Stimulated activated naive CD4-positive, alpha-beta T cell (primary cell): ENCODE data around the gene ELMOD1.
"Not testable (repeated sequence)": the region's sequence is repeated elsewhere in the genome, so short reads cannot be mapped to it uniquely, and the experiment has no call there.

Source experiments
- DNase-seq, 6 experiments: peaks; one replicate each; lab custom pipeline; 2025; lab: John Stamatoyannopoulos, UW

Gene ELMOD1

GRCh38 chr11:107590460-107591377, at the start of gene ELMOD1:
TSS of gene ELMOD1 (plus strand) at chr11:107591147. CDS start at chr11:107618190, 27,043 bp downstream.
- peak in 4 of 6 experiments; percentile 9 to 38 (median 22) for DNase-seq

DNA sequence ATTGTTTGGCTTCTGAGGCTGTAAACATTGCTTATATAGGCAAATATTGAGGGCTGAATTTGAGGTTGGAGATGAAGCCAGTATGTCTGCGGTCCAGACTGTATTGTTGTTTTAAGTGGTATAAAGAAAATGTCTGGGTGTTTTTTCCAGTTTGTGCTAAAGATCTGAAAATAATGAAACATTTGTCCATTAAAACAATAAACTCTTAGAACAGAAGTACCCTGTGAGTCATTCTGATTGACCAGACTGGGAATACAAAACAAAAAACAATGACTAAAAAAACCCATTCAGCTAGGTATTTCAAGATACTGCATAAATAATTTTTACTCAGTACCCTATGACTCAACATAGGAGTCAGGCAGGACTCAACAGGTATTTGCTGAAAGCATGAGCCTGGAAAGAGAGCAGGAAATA, 45.8 kb upstream of the ELMOD1 start:
- DNase-seq: no peak

DNA sequence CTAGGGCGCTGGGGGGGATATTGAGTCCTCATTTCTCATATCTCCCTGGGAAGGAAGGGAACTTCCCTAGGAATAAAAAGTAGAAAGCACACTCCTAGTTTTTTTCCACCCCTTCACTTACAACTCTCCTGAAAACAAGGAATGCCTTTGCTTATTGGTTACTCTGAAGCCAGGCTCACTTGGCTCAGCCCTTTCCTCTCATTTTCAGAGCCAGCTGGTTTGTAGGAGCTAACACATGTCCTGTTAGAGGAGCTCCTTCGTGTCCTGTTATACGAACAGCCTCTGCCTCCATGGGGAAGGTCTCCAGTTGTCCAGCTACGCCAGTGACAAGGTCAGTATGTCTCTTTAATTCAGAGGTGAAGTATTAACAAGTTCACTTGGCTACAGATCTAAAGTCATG, 43.0 kb upstream of the ELMOD1 start:
- DNase-seq: no peak

GRCh38 chr11:107549253-107549953, 41.5 kb upstream of the ELMOD1 start:
- peak in 4 of 6 experiments; percentile 1 to 41 (median 17) for DNase-seq

DNA sequence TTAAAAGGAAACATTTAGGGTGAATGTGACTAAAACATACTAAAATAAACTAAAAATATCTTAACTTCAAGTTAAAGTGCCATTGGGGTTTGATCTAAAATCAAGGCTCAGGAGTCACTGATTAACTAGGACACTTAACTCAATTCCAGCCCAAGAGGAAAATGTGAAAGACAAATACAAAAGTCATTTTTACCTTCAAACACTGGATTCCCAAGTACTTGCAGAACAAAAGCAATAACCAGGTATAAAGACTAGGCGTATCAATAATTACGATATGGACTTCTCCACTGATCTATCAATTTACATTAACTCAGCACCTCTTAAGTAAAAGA, 41.0 kb upstream of the ELMOD1 start:
- DNase-seq: no peak

DNA sequence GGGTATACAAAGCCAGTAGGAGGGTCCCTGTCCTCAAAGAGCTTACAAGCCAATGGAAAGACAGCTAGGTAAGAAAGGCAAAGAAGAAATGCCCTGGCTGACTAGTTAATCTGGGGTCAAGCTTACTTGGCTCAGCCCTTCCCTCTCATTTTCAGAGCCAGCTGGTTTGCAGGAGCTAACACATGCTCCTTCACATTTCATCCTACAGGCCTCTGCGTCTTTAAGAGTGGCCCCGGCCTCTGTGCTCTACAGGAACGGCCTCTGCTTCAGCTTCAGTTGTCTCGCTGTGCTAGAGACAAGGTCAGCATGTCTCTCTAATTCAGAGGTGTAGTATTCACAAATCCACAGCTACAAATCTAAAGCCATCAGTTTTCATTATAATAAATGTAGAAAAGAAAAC, 40.6 kb upstream of the ELMOD1 start:
- DNase-seq: no peak

DNA sequence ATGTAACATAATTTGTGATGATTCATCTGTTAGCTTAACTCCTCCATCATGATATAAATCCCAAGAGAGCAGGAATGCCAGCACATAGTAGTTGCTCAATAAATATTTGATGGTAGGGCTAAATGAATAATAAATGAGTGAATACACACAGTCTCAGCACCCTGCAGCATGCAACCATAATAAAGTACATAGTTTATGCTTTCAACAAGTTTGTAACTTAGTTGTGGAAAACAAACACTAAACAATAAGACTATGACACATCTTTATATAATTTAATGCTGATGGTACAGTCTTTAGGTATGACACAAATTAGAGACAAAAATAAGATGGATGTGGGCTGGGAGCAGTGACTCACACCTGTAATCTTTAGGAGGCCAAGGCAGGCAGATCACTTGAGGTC, 29.3 kb upstream of the ELMOD1 start:
- DNase-seq: no peak

GRCh38 chr11:107562647-107563208, 28.2 kb upstream of the ELMOD1 start:
- no peak for DNase-seq

DNA sequence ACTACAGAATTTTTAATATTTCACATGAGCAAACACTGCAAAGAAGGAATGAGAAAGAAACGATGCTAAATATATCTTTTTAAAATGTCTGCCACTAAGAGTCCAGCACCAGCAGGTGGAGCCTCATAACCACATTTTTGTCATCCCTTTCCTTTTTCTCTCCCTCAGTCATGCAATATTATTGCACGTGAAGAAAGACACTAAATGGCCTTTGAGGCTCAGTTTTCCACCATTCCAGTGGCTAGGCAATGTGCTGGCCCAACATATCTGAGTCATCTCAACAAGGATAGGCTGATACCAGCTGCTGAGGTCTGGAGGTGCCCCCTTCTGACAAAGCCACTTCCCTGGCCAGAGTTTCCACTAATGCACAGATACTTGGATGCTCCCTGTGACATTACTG, 27.2 kb upstream of the ELMOD1 start:
- peak in 5 of 6 experiments; percentile 11 to 46 (median 22) for DNase-seq

- DNase-seq: no peak
Observed at GRCh38 chr11:107564877-107565218, 26.1 kb upstream of the ELMOD1 start.

GRCh38 chr11:107565219-107565937, 25.6 kb upstream of the ELMOD1 start, which contains the start of gene ALKBH8:
TSS of gene ALKBH8 (minus strand) at chr11:107565735. CDS start at chr11:107560893, 4,842 bp downstream.
- DNase-seq: peak; percentile 55 to 76 (median 68)

DNA sequence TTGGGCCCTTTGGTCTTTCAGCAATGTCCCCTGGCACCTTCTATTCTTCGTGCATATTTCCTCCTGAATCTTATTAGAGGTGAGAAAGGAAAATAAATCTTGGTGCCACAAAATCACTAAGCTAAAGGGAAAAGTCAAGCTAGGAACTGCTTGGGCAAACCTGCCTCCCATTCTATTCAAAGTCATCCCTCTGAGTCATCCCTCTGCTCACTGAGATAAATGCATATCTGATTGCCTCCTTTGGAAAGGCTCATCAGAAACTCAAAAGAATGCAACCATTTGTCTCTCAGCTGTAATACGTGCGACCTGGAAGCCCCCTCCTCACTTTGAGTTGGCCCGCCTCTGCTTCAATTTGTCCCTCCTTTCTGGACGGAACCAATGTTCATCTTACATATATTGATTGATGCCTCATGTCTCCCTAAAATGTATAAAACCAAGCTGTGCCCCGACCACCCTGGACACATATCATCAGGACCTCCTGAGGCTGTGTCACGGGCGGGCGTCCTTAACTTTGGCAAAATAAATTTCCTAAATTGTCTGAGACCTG, 24.9 kb upstream of the ELMOD1 start:
- not testable (repeated sequence) for DNase-seq

DNA sequence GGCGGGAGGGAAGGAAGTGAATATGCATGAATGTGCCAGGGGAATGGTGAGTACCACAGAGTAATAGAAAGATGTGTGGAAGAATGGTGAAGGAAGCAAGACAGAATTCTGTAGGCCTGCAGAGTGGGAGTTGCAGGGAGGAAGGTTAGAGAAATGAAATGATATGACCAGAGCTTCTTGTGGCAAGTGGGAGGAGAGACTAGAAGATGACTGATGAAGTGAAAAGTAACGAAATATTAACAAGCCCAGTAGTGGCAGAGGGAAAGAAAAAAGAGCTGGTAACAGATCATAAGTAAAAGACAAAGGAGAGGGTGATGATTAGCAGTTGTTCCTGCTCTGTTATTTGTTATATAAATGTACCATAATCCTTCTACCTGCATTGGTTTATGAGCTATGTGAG, 24.4 kb upstream of the ELMOD1 start:
- no peak for DNase-seq

- DNase-seq: no peak
Observed at GRCh38 chr11:107567739-107568335, 23.1 kb upstream of the ELMOD1 start.

- DNase-seq: no peak
Observed at GRCh38 chr11:107570015-107570414, 20.9 kb upstream of the ELMOD1 start.

GRCh38 chr11:107573438-107573837, 17.5 kb upstream of the ELMOD1 start:
- DNase-seq: no peak

DNA sequence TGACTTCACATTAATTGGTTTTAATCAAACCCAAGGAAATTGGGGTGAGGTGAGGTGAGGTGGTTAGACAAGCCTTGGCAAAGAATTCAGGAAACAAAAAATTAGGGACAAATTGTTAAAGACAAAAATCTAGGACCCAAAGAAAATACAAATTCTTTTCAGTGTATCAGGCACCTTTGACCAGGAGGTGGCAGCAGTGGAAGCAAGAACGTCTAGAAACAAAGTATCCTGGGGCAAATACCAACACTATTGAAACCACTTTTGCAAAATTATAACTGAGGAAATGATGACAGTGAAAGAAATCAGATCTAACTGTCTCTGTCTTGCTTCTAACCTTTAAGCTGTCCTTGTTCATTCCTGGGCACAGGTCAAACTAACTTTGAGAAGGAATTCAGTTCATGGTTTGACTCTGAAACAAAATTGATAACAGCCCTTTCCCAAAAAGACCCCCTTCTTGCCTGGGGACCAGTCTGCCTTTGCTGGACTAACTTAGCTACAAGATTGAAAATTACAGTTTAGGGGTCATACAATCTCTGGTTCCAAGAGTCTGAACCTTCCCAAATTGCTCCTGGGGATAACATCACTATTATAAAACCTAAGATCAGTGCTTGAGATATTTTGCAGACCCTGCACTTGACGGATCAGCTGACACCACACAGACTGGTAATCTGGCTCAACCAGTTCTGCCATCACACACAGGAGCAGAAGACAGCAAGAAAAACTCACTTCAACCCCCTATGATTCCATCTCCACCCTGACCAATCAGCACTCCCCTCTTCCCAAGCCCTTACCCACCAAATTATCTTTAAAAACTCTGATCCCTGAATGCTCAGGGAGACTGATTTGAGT, 14.2 kb upstream of the ELMOD1 start:
- DNase-seq: peak in 4 of 6 experiments; percentile 14 to 34 (median 24)

- no peak for DNase-seq
Observed at GRCh38 chr11:107577346-107577711, 13.6 kb upstream of the ELMOD1 start.

GRCh38 chr11:107579169-107579568, 11.8 kb upstream of the ELMOD1 start:
- not testable (repeated sequence) for DNase-seq

DNA sequence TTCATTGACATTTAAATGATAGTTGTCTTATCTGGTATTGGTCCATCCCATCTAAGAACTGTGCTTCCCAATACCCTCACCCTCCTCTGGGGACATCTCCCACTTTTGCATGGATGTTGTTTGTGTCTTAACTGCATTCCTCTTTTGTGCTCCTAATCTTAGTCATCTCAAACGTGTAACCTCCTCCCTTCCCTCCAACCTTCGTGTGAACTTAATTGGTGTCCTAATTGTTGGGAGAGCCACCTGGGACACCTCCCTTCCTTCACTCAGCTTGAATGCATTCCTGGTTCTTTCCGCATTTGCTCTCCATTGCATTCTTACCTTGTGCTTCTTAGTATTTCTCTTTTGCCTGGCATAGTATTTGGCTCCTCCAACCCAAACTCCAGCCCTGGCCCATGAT, 9.8 kb upstream of the ELMOD1 start:
- DNase-seq: no peak
